GM12891 (cell line): ENCODE results near the gene IMP3.
"Not testable (repeated sequence)": the region's sequence is repeated elsewhere in the genome, so short reads cannot be mapped to it uniquely, and the experiment has no call there.

Experiments used
- POLR2A ChIP-seq: IDR thresholded peaks from 2 replicates; pipeline ENCODE4 v1.6.1; 2011; ENCODE audit warnings: low read depth, low read length, control low read depth
- TAF1 ChIP-seq: IDR thresholded peaks from 2 replicates; pipeline ENCODE4 v1.6.1; 2011; ENCODE audit warnings: low read depth, low read length, control low read depth

DNA sequence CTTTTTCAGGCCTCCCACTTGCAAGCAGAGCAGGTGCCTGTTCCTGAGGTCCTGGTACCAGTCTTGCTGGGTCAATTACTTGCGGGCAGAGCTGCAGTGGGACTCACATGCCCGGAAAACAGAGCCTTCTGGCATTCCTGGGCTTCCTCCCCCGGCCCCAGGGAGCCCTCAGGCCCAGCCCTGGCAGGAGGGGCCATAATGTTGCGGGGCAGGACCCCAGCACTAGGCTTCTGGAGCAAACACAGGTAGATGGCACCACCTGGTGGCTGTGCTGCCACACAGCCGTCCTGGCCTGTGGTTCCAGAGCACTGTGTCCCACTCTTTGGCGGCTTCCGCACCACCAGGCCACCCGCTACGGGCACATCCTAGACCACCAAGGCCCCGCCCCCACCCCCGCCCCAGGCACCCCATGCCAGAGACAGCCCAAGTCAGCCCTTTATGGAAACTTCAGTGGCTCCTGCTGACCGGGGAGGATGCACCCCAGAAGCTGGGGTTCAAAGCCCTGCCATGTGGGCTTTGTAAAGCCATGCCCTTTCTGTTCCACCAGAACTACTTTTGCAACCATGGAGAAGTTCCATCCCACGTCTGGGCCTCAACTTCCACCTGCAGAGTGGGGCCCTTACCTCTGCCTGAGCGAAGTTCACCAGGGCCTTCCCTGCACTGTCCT is 43.8 kb upstream of the IMP3 start:
- not testable (repeated sequence) for TF ChIP-seq POLR2A, TAF1
